DND-41 (cell line): ENCODE results near the gene CMSS1.

Experiments
- CTCF ChIP-seq: IDR thresholded peaks from 2 replicates; pipeline ENCODE4 v1.5.1; 2012; ENCODE audit warnings: borderline replicate concordance, low read length, moderate library complexity, mild to moderate bottlenecking; ENCODE audit not compliant: poor library complexity, severe bottlenecking; ENCODE audit errors: extremely low read depth
- EZH2 ChIP-seq: IDR thresholded peaks from 3 replicates; pipeline ENCODE4 v1.6.1; 2012; ENCODE audit warnings: borderline replicate concordance, low read depth, mild to moderate bottlenecking, moderate library complexity, low read length, inconsistent platforms; ENCODE audit not compliant: severe bottlenecking

- TF ChIP-seq EZH2 (no peak), CTCF (no peak)
Observed at GRCh38 chr3:99927671-99928457, 110.2 kb downstream of the CMSS1 start.
